Left lobe of liver (tissue), 2 donors: ENCODE results near the gene PIK3R5. TPM values are rescaled to one million over a fixed set of nuclear protein-coding genes. Genes with fewer than 3 reads are reported as not detected.
"Not testable (repeated sequence)": the region's sequence is repeated elsewhere in the genome, so short reads cannot be mapped to it uniquely, and the experiment has no call there.

Experiments
- ATAC-seq: fragments of 200-7000 bp; cut with Tn5 transposase; one replicate; pipeline ENCODE4 v1.9.1; 2020; ENCODE audit warnings: mild to moderate bottlenecking, moderate library complexity
- DNase-seq: peaks from one replicate; pipeline ENCODE4 v3.0.0-alpha.2; 2020; ENCODE audit warnings: low spot score
- total RNA-seq: library from RNA; stranded (reverse); gene quantifications from one replicate; pipeline ENCODE4 v1.2.1, GENCODE V29; 2021
- donor health status: DM: no; HTN: no; CAD: no; lungs with moderate emphysema.
- donor health status: DM: no; HTN: yes; CAD: no.

PIK3R5 gene
- total RNA-seq, 1 donor from 2014 or later = 3.3 TPM

GRCh38 chr17:8898126-8898525 lies 67.4 kb downstream of the PIK3R5 start:
- ATAC-seq = no peak
- DNase-seq = peak; percentile 16

GRCh38 chr17:8896641-8897635 lies 68.6 kb downstream of the PIK3R5 start:
- DNase-seq (peak; percentile 39), ATAC-seq (no peak)

- DNase-seq = peak; percentile 15
These were observed 69.4 kb downstream of the PIK3R5 start for GRCh38 chr17:8896087-8896486.

GRCh38 chr17:8894673-8895578 lies 70.6 kb downstream of the PIK3R5 start:
- no peak for DNase-seq

More at GRCh38 chr17:8896087-8896486, 69.4 kb downstream of the PIK3R5 start:
- ATAC-seq = no peak

GRCh38 chr17:8894202-8894671 lies 71.3 kb downstream of the PIK3R5 start:
- DNase-seq = no peak
- no peak for ATAC-seq

More at GRCh38 chr17:8894673-8895578, 70.6 kb downstream of the PIK3R5 start:
- peak; percentile 94 for ATAC-seq

GRCh38 chr17:8893621-8894201 lies 71.8 kb downstream of the PIK3R5 start:
- no peak for DNase-seq
- ATAC-seq = no peak

GRCh38 chr17:8893059-8893458 lies 72.4 kb downstream of the PIK3R5 start:
- ATAC-seq (no peak), DNase-seq (no peak)

GRCh38 chr17:8892338-8892690 lies 73.2 kb downstream of the PIK3R5 start:
- DNase-seq = no peak
- no peak for ATAC-seq

GRCh38 chr17:8890671-8891070 lies 74.8 kb downstream of the PIK3R5 start:
- ATAC-seq (no peak), DNase-seq (no peak)

GRCh38 chr17:8889458-8890210 lies 75.9 kb downstream of the PIK3R5 start:
- ATAC-seq (no peak), DNase-seq (no peak)

- ATAC-seq (no peak), DNase-seq (no peak)
These were observed 76.7 kb downstream of the PIK3R5 start for GRCh38 chr17:8888704-8889302.

GRCh38 chr17:8887834-8888703 lies 77.4 kb downstream of the PIK3R5 start:
- DNase-seq (no peak), ATAC-seq (peak; percentile 61)

GRCh38 chr17:8887301-8887700 lies 78.2 kb downstream of the PIK3R5 start:
- no peak for ATAC-seq

GRCh38 chr17:8885967-8886684 lies 79.4 kb downstream of the PIK3R5 start:
- DNase-seq (no peak), ATAC-seq (no peak)

More at GRCh38 chr17:8887301-8887700, 78.2 kb downstream of the PIK3R5 start:
- no peak for DNase-seq

- ATAC-seq, DNase-seq: not testable (repeated sequence)
These were observed 80.1 kb downstream of the PIK3R5 start for GRCh38 chr17:8885163-8885966.

GRCh38 chr17:8884336-8884990 lies 81.0 kb downstream of the PIK3R5 start:
- DNase-seq (no peak), ATAC-seq (no peak)

GRCh38 chr17:8883353-8883752 lies 82.2 kb downstream of the PIK3R5 start:
- DNase-seq = no peak
- ATAC-seq = no peak
